Pons (tissue), 1 donor: ENCODE results near the gene MAZ.
"Not testable (repeated sequence)": the region's sequence is repeated elsewhere in the genome, so short reads cannot be mapped to it uniquely, and the experiment has no call there.

ENCODE experiments used
- DNase-seq: peaks from one replicate; pipeline ENCODE4 v3.0.0-alpha.2; 2016; ENCODE audit warnings: low spot score

The MAZ gene

GRCh38 chr16:29806099-29806579 is at the start of gene MAZ:
MAZ (plus strand) TSS chr16:29806529; CDS start chr16:29806702, 173 bp downstream.
- DNase-seq = no peak

- DNase-seq = no peak
Measured at GRCh38 chr16:29756654-29757053, 49.7 kb upstream of the MAZ start.

- DNase-seq = not testable (repeated sequence)
Measured at GRCh38 chr16:29757086-29757485, 49.2 kb upstream of the MAZ start.

- no peak for DNase-seq
Measured at GRCh38 chr16:29757950-29758466, 48.3 kb upstream of the MAZ start.

GRCh38 chr16:29760567-29761279 is 45.6 kb upstream of the MAZ start:
- DNase-seq = no peak

- DNase-seq = not testable (repeated sequence)
Measured at GRCh38 chr16:29761280-29761651, 45.1 kb upstream of the MAZ start.

GRCh38 chr16:29761882-29762281 is 44.4 kb upstream of the MAZ start:
- no peak for DNase-seq

GRCh38 chr16:29763326-29763725 is 43.0 kb upstream of the MAZ start:
- no peak for DNase-seq

GRCh38 chr16:29765167-29766032 is 40.9 kb upstream of the MAZ start:
- no peak for DNase-seq

- no peak for DNase-seq
Measured at GRCh38 chr16:29766571-29766970, 39.8 kb upstream of the MAZ start.

- no peak for DNase-seq
Measured at GRCh38 chr16:29767062-29767461, 39.3 kb upstream of the MAZ start.

- DNase-seq = no peak
Measured at GRCh38 chr16:29769507-29769906, 36.8 kb upstream of the MAZ start.

GRCh38 chr16:29770250-29770929 is 35.9 kb upstream of the MAZ start:
- no peak for DNase-seq

GRCh38 chr16:29772330-29772729 is 34.0 kb upstream of the MAZ start:
- DNase-seq = not testable (repeated sequence)

GRCh38 chr16:29774730-29775129 is 31.6 kb upstream of the MAZ start:
- no peak for DNase-seq

GRCh38 chr16:29775742-29776408 is 30.5 kb upstream of the MAZ start:
- DNase-seq = no peak

- DNase-seq = no peak
Measured at GRCh38 chr16:29777576-29778350, 28.6 kb upstream of the MAZ start, which contains the start of gene ZG16. ZG16 (plus strand) TSS chr16:29778256; CDS start chr16:29779267, 1,011 bp downstream.

- no peak for DNase-seq
Measured at GRCh38 chr16:29779474-29779873, 26.9 kb upstream of the MAZ start.

GRCh38 chr16:29783094-29783953 is 23.0 kb upstream of the MAZ start:
- not testable (repeated sequence) for DNase-seq

- no peak for DNase-seq
Measured at GRCh38 chr16:29784157-29784556, 22.2 kb upstream of the MAZ start.
